GM23338 (cell line): ENCODE measurements around the gene SNAPC4. TPM values are rescaled to one million over a fixed set of nuclear protein-coding genes. Genes with fewer than 3 reads are reported as not detected.

Experiments
- ATAC-seq: fragments of 200-7000 bp; cut with Tn5 transposase; 3 replicates; pipeline ENCODE4 v1.9.1; 2020
- DNase-seq: peaks from one replicate; pipeline ENCODE4 v3.0.0-alpha.2; 2015; ENCODE audit warnings: low spot score
- H2AFZ ChIP-seq: fragments of 200-600 bp; sonication (generic); 2 replicates; pipeline ENCODE4 v1.8.0; 2016; ENCODE audit warnings: antibody characterized with exemption, mild to moderate bottlenecking, moderate library complexity
- H3F3A ChIP-seq: fragments of 200-600 bp; sonication (generic); replicated peaks from 2 replicates; pipeline ENCODE4 v1.8.0; 2017; ENCODE audit warnings: antibody characterized with exemption, mixed run types, low read depth
- H3K27ac ChIP-seq: fragments of 200-600 bp; sonication (generic); 2 replicates; pipeline ENCODE4 v1.6.1; 2016; ENCODE audit warnings: low read depth
- H3K27me3 ChIP-seq: fragments of 200-600 bp; sonication (generic); 2 replicates; pipeline ENCODE4 v1.8.0; 2016; ENCODE audit warnings: mild to moderate bottlenecking, mixed run types, moderate library complexity; ENCODE audit not compliant: insufficient read depth
- H3K36me3 ChIP-seq: fragments of 200-600 bp; sonication (generic); 2 replicates; pipeline ENCODE4 v1.8.0; 2016; ENCODE audit warnings: mild to moderate bottlenecking; ENCODE audit not compliant: insufficient read depth
- H3K4me1 ChIP-seq: fragments of 200-600 bp; sonication (generic); 2 replicates; pipeline ENCODE4 v1.8.0; 2016; ENCODE audit warnings: mild to moderate bottlenecking, moderate library complexity; ENCODE audit not compliant: insufficient read depth
- H3K4me2 ChIP-seq: fragments of 200-600 bp; sonication (generic); 2 replicates; pipeline ENCODE4 v1.7.1; 2017; ENCODE audit warnings: mixed run types
- H3K4me3 ChIP-seq: fragments of 200-600 bp; sonication (generic); 2 replicates; pipeline ENCODE4 v1.6.1; 2016; ENCODE audit warnings: mixed run types
- H3K79me2 ChIP-seq: fragments of 200-600 bp; sonication (generic); replicated peaks from 2 replicates; pipeline ENCODE4 v1.8.0; 2017; ENCODE audit warnings: mild to moderate bottlenecking; ENCODE audit not compliant: insufficient read depth
- H3K9me2 ChIP-seq: fragments of 200-600 bp; sonication (generic); 2 replicates; pipeline ENCODE4 v1.8.0; 2017; ENCODE audit not compliant: insufficient read depth
- H4K20me1 ChIP-seq: fragments of 200-600 bp; sonication (generic); replicated peaks from 2 replicates; pipeline ENCODE4 v1.8.0; 2017; ENCODE audit warnings: mild to moderate bottlenecking; ENCODE audit not compliant: insufficient read depth
- H3K27ac Mint-ChIP-seq: 2 replicates; pipeline ENCODE4 v1.8.0; 2020; ENCODE audit warnings: inconsistent platforms, mild to moderate bottlenecking, moderate library complexity, mixed read lengths
- H3K27me3 Mint-ChIP-seq: 3 replicates; pipeline ENCODE4 v1.8.0; 2022; ENCODE audit warnings: low read depth, mild to moderate bottlenecking, moderate library complexity, mixed read lengths, inconsistent platforms; ENCODE audit not compliant: insufficient read depth, poor library complexity
- H3K36me3 Mint-ChIP-seq: 3 replicates; pipeline ENCODE4 v1.8.0; 2021; ENCODE audit warnings: low read depth, mild to moderate bottlenecking, inconsistent platforms, moderate library complexity, mixed read lengths
- H3K4me1 Mint-ChIP-seq: 3 replicates; pipeline ENCODE4 v1.8.0; 2020; ENCODE audit warnings: mild to moderate bottlenecking, inconsistent platforms, mixed read lengths
- H3K4me3 Mint-ChIP-seq: 3 replicates; pipeline ENCODE4 v1.8.0; 2021; ENCODE audit warnings: moderate library complexity, mild to moderate bottlenecking, inconsistent platforms, mixed read lengths
- H3K9me3 Mint-ChIP-seq: 3 replicates; pipeline ENCODE4 v1.8.0; 2020; ENCODE audit warnings: moderate library complexity, mild to moderate bottlenecking, inconsistent platforms, mixed read lengths
- CREB1 ChIP-seq: fragments of 250-450 bp; sonication (Bioruptor Pico); IDR thresholded peaks from 2 replicates; pipeline ENCODE4 v1.5.0; 2020; ENCODE audit warnings: low read depth, mild to moderate bottlenecking, moderate library complexity
- EZH2 ChIP-seq: fragments of 200-600 bp; sonication (generic); IDR thresholded peaks from one replicate; pipeline ENCODE4 v1.8.0; 2017; ENCODE audit warnings: antibody characterized with exemption, mild to moderate bottlenecking, low read depth; ENCODE audit not compliant: unreplicated experiment
- EZH2phosphoT487 ChIP-seq: fragments of 200-600 bp; sonication (generic); IDR thresholded peaks from one replicate; pipeline ENCODE4 v1.8.1; 2018; ENCODE audit warnings: antibody characterized with exemption; ENCODE audit not compliant: unreplicated experiment
- JUNB ChIP-seq: IDR thresholded peaks from one replicate; pipeline ENCODE4 v1.6.1; 2016; ENCODE audit warnings: antibody characterized with exemption; ENCODE audit not compliant: unreplicated experiment
- NANOG ChIP-seq: IDR thresholded peaks from 2 replicates; pipeline ENCODE4 v1.6.1; 2016; ENCODE audit warnings: antibody characterized with exemption, borderline replicate concordance
- STAT1 ChIP-seq: IDR thresholded peaks from one replicate; pipeline ENCODE4 v1.6.1; 2016; ENCODE audit warnings: antibody characterized with exemption; ENCODE audit not compliant: unreplicated experiment
- ZNF114 ChIP-seq: fragments of 250-450 bp; sonication (Bioruptor Pico); IDR thresholded peaks from 2 replicates; pipeline ENCODE4 v1.5.0; 2020; ENCODE audit warnings: mild to moderate bottlenecking, moderate library complexity
- polyA plus RNA-seq: library from polyadenylated mRNA; unstranded; fragments of >200 nt; fragmentation: Nextera tagmentation; extraction: Ambion mirVana; gene quantifications from 2 replicates; pipeline ENCODE4 v1.2.1, GENCODE V29; 2016
- total RNA-seq: library from RNA; depleted of rRNA; stranded (reverse); fragments of >200 nt; shearing (Covaris generic); gene quantifications from 2 replicates; pipeline ENCODE4 v1.2.3, GENCODE V29; 2014
- TF ChIP-seq, protein P1 (sequence below): IDR thresholded peaks from 2 replicates; pipeline ENCODE4 v1.6.1; 2016; ENCODE audit warnings: antibody characterized with exemption
- TF ChIP-seq, protein P2 (sequence below), 2 experiments: fragments of 200-600 bp in 1 of 2; sonication (generic) in 1 of 2; conservative IDR thresholded peaks; 2 replicates each; pipeline versions ENCODE4 v1.5.1 to v1.6.1; 2016 to 2017; ENCODE audit warnings: antibody characterized with exemption in 2 of 2, low read depth in 2 of 2, mild to moderate bottlenecking in 2 of 2, moderate library complexity in 1 of 2
- TF ChIP-seq, protein P3 (sequence below): IDR thresholded peaks from one replicate; pipeline ENCODE4 v1.6.1; 2018; ENCODE audit warnings: antibody characterized with exemption; ENCODE audit not compliant: unreplicated experiment

The SNAPC4 gene
- total and polyA plus RNA-seq, 2 experiments from 2014 or later, result 8.8 to 22.7 TPM

DNA sequence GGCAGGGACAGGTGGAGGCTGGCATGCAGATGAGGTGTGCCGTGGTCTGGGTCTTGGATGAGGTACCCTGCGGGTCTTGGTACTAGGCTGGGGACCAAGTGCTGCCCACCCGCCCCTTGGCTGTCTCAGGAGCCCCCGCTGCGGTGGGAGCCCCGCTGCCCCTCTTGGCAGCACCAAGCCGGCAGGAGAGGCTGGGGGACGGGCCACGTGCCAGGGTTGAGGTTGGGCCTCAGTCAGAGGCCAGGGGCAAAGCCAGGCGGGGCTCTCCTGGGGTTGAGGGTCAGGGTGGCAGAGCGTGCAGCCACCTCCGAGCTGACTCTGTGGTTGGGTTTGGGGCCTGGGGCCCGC lies 28.5 kb downstream of the SNAPC4 start:
- Mint-ChIP-seq H3K4me3 (no peak overlapping the region), H3K4me1 (no peaks in the 10 kb centered on the region)
- no peak overlapping the region for H3K27ac ChIP-seq

More for the DNA sequence above, 28.5 kb downstream of the SNAPC4 start:
- no peaks in the 10 kb centered on the region for H3K36me3 ChIP-seq
- H3K4me3 ChIP-seq, result no peak overlapping the region
- Mint-ChIP-seq H3K27me3 (peaks cover 8% of the 10 kb centered on the region), H3K36me3 (peaks cover 6% of the 10 kb centered on the region; the same call in 2 of the 3 replicates), H3K9me3 (no peaks in the 10 kb centered on the region), H3K27ac (no peak overlapping the region)
- no peak for ATAC-seq
- TF ChIP-seq ZNF114 (CRISPR knock-in tag) (no peak), JUNB (no peak), EZH2phosphoT487 (no peak), STAT1 (no peak), CREB1 (CRISPR knock-in tag) (no peak), NANOG (no peak), EZH2 (no peak)
- TF ChIP-seq, protein P1, sequence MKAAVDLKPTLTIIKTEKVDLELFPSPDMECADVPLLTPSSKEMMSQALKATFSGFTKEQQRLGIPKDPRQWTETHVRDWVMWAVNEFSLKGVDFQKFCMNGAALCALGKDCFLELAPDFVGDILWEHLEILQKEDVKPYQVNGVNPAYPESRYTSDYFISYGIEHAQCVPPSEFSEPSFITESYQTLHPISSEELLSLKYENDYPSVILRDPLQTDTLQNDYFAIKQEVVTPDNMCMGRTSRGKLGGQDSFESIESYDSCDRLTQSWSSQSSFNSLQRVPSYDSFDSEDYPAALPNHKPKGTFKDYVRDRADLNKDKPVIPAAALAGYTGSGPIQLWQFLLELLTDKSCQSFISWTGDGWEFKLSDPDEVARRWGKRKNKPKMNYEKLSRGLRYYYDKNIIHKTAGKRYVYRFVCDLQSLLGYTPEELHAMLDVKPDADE, result no peak
- TF ChIP-seq, protein P2, sequence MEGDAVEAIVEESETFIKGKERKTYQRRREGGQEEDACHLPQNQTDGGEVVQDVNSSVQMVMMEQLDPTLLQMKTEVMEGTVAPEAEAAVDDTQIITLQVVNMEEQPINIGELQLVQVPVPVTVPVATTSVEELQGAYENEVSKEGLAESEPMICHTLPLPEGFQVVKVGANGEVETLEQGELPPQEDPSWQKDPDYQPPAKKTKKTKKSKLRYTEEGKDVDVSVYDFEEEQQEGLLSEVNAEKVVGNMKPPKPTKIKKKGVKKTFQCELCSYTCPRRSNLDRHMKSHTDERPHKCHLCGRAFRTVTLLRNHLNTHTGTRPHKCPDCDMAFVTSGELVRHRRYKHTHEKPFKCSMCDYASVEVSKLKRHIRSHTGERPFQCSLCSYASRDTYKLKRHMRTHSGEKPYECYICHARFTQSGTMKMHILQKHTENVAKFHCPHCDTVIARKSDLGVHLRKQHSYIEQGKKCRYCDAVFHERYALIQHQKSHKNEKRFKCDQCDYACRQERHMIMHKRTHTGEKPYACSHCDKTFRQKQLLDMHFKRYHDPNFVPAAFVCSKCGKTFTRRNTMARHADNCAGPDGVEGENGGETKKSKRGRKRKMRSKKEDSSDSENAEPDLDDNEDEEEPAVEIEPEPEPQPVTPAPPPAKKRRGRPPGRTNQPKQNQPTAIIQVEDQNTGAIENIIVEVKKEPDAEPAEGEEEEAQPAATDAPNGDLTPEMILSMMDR (conservative IDR thresholded peaks at IDR 0.05; ENCODE audit: low read depth in 2 of 2), result no peak
- TF ChIP-seq, protein P3, sequence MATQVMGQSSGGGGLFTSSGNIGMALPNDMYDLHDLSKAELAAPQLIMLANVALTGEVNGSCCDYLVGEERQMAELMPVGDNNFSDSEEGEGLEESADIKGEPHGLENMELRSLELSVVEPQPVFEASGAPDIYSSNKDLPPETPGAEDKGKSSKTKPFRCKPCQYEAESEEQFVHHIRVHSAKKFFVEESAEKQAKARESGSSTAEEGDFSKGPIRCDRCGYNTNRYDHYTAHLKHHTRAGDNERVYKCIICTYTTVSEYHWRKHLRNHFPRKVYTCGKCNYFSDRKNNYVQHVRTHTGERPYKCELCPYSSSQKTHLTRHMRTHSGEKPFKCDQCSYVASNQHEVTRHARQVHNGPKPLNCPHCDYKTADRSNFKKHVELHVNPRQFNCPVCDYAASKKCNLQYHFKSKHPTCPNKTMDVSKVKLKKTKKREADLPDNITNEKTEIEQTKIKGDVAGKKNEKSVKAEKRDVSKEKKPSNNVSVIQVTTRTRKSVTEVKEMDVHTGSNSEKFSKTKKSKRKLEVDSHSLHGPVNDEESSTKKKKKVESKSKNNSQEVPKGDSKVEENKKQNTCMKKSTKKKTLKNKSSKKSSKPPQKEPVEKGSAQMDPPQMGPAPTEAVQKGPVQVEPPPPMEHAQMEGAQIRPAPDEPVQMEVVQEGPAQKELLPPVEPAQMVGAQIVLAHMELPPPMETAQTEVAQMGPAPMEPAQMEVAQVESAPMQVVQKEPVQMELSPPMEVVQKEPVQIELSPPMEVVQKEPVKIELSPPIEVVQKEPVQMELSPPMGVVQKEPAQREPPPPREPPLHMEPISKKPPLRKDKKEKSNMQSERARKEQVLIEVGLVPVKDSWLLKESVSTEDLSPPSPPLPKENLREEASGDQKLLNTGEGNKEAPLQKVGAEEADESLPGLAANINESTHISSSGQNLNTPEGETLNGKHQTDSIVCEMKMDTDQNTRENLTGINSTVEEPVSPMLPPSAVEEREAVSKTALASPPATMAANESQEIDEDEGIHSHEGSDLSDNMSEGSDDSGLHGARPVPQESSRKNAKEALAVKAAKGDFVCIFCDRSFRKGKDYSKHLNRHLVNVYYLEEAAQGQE, result no peak
- no peaks in the 10 kb centered on the region; the same call in 1 of the 2 replicates for H4K20me1 ChIP-seq
- no peak overlapping the region for H3K4me2 ChIP-seq
- no peaks in the 10 kb centered on the region for H3K79me2 ChIP-seq
- no peak for DNase-seq
- H3K4me1 ChIP-seq, result no peaks in the 10 kb centered on the region
- no peaks in the 10 kb centered on the region for H3K27me3 ChIP-seq
- no peaks in the 10 kb centered on the region for H3K9me2 ChIP-seq
- H2AFZ ChIP-seq, result no peak overlapping the region
- no peaks in the 10 kb centered on the region for H3F3A ChIP-seq
